Stimulated activated CD4-positive, alpha-beta T cell treated with anti-CD3 and anti-CD28 coated beads, Interleukin-2, amount 100 ng/mL, for 4 hours (primary cell): ENCODE measurements around the gene CHCHD3.

Experiments used
- DNase-seq: peaks from one replicate; pipeline ENCODE4 v3.0.0-alpha.2; 2020; ENCODE audit warnings: low read depth

The CHCHD3 gene

GRCh38 chr7:132738254-132738653 lies 343.6 kb downstream of the CHCHD3 start:
- DNase-seq = no peak

- no peak for DNase-seq
Measured at GRCh38 chr7:132735476-132735875, 346.4 kb downstream of the CHCHD3 start.
